Gastroesophageal sphincter (tissue), 4 donors: ENCODE measurements around the gene CHTOP. TPM values are rescaled to one million over a fixed set of nuclear protein-coding genes. Genes with fewer than 3 reads are reported as not detected.

Experiments used
- ATAC-seq: fragments of 150-250 bp; one replicate; pipeline ENCODE4 v1.9.1; 2016; ENCODE audit warnings: mild to moderate bottlenecking, moderate library complexity
- H3K27ac ChIP-seq, 4 donors: fragments of 200-600 bp; sonication (generic) in 3 of 4; 1 replicate in 3 of 4; 2 replicates in 1 of 4; pipeline ENCODE4 v1.5.1; 2016 to 2019
- H3K27me3 ChIP-seq: fragments of 200-600 bp; sonication (generic); one replicate; pipeline ENCODE4 v1.5.1; 2019
- H3K36me3 ChIP-seq, 2 donors: fragments of 200-600 bp; sonication (generic); one replicate each; pipeline ENCODE4 v1.5.1; 2019; ENCODE audit warnings: control low read depth in 1 of 2
- H3K4me1 ChIP-seq, 3 donors: fragments of 200-600 bp; sonication (generic); 1 replicate in 2 of 3; 2 replicates in 1 of 3; pipeline ENCODE4 v1.5.1; 2016 to 2019; ENCODE audit warnings: control low read depth in 2 of 3
- H3K4me3 ChIP-seq, 2 donors: fragments of 200-600 bp; sonication (generic); one replicate each; pipeline ENCODE4 v1.5.1; 2019; ENCODE audit warnings: mild to moderate bottlenecking in 1 of 2, moderate library complexity in 1 of 2
- H3K9me3 ChIP-seq, 3 donors: fragments of 200-600 bp; sonication (generic); one replicate each; pipeline ENCODE4 v1.5.1; 2017 to 2019; ENCODE audit warnings: control low read depth in 2 of 3
- CTCF ChIP-seq, 4 experiments: fragments of 200-600 bp in 2 of 4; fragments of 450-650 bp in 2 of 4; sonication (generic) in 1 of 4; IDR thresholded peaks; one replicate each; pipeline ENCODE4 v1.5.1; 2017 to 2019; ENCODE audit warnings: antibody characterized with exemption in 4 of 4, mild to moderate bottlenecking in 2 of 4, moderate library complexity in 2 of 4
- EP300 ChIP-seq: sonication (generic); formaldehyde crosslinking; IDR thresholded peaks from one replicate; pipeline ENCODE4 v1.6.1; 2017; ENCODE audit warnings: antibody characterized with exemption, mild to moderate bottlenecking
- POLR2A ChIP-seq, 2 donors: fragments of 450-650 bp; IDR thresholded peaks; one replicate each; pipeline ENCODE4 v1.6.1; 2017; ENCODE audit warnings: antibody characterized with exemption in 2 of 2, mild to moderate bottlenecking in 2 of 2, moderate library complexity in 1 of 2
- POLR2AphosphoS5 ChIP-seq: sonication (generic); formaldehyde crosslinking; IDR thresholded peaks from one replicate; pipeline ENCODE4 v1.6.1; 2017; ENCODE audit warnings: antibody characterized with exemption
- WGBS, 2 donors: methylation state at CpG; one replicate each; pipeline ENCODE4 v1.1.5; 2018; ENCODE audit warnings: low coverage in 1 of 2; 5-methylcytosine and 5-hydroxymethylcytosine counted together
- total RNA-seq, 4 donors: library from RNA; depleted of rRNA; stranded (reverse); fragments of >200 nt; gene quantifications; one replicate each; pipeline ENCODE4 v1.1.0, GENCODE V29; 2016

CHTOP gene
- total RNA-seq, 4 donors from 2014 or later = 33.7 to 57.0 (median 42.2) TPM

GRCh38 chr1:153617663-153618062 is 16.2 kb upstream of the CHTOP start:
- Histone ChIP-seq H3K36me3 (peaks cover 0 to 30% of the 10 kb centered on the region in 2 donors), H3K27ac (peak overlapping the region in 2 of 4 donors; percentile 53), H3K27me3 (no peaks in the 10 kb centered on the region), H3K4me3 (no peak overlapping the region), H3K9me3 (no peaks in the 10 kb centered on the region), H3K4me1 (peaks cover 0 to 20% (median 19%) of the 10 kb centered on the region in 3 donors)
- ATAC-seq = peak; percentile 82
- WGBS, 2 donors = no CpG with 5 or more reads among the region's 6 CpGs
- TF ChIP-seq CTCF (IDR thresholded peaks at IDR 0.05) (peak in 2 of 4 experiments; percentile 56 to 58), POLR2AphosphoS5 (no peak), POLR2A (IDR thresholded peaks at IDR 0.05) (no peak), EP300 (no peak)

- Histone ChIP-seq H3K27me3 (no peaks in the 10 kb centered on the region), H3K36me3 (peaks cover 0 to 44% of the 10 kb centered on the region in 2 donors), H3K4me3 (no peak overlapping the region), H3K4me1 (peaks cover 0 to 17% (median 15%) of the 10 kb centered on the region in 3 donors), H3K27ac (no peak overlapping the region), H3K9me3 (no peaks in the 10 kb centered on the region)
- TF ChIP-seq POLR2A (IDR thresholded peaks at IDR 0.05) (no peak), EP300 (no peak), CTCF (IDR thresholded peaks at IDR 0.05) (no peak), POLR2AphosphoS5 (no peak)
- ATAC-seq = no peak
- 98% methylated on average over 6 of the region's 6 CpGs; no CpG with 5 or more reads in 1 of the 2 donors for WGBS, 2 donors
Observed at GRCh38 chr1:153619171-153619570, 14.7 kb upstream of the CHTOP start.

GRCh38 chr1:153623101-153623500 is 10.8 kb upstream of the CHTOP start:
- TF ChIP-seq POLR2AphosphoS5 (no peak), CTCF (IDR thresholded peaks at IDR 0.05) (no peak), POLR2A (IDR thresholded peaks at IDR 0.05) (no peak)
- H3K4me3 ChIP-seq = no peak overlapping the region
- no peaks in the 10 kb centered on the region for H3K9me3 ChIP-seq
- WGBS, 2 donors = 55 to 56% methylated on average over 6 to 7 of the region's 7 CpGs
- no peak for ATAC-seq
- peaks cover 0 to 41% (median 15%) of the 10 kb centered on the region in 3 donors for H3K4me1 ChIP-seq
- H3K36me3 ChIP-seq = peaks cover 0 to 54% of the 10 kb centered on the region in 2 donors
- H3K27ac ChIP-seq = no peak overlapping the region
- H3K27me3 ChIP-seq = no peaks in the 10 kb centered on the region

- peaks cover 0 to 54% (median 15%) of the 10 kb centered on the region in 3 donors for H3K4me1 ChIP-seq
- TF ChIP-seq EP300 (no peak), CTCF (IDR thresholded peaks at IDR 0.05) (no peak), POLR2A (IDR thresholded peaks at IDR 0.05) (no peak), POLR2AphosphoS5 (no peak)
- no peaks in the 10 kb centered on the region for H3K9me3 ChIP-seq
- peak overlapping the region in 1 of 2 donors; percentile 61 for H3K4me3 ChIP-seq
- H3K36me3 ChIP-seq = peaks cover 0 to 34% of the 10 kb centered on the region in 2 donors
- H3K27ac ChIP-seq = peak overlapping the region in 2 of 4 donors; percentile 83 to 88
- no peak for ATAC-seq
- H3K27me3 ChIP-seq = no peaks in the 10 kb centered on the region
- WGBS, 2 donors = 33 to 83% methylated on average over 5 to 8 of the region's 10 CpGs
Observed at GRCh38 chr1:153624965-153625611, 8.8 kb upstream of the CHTOP start.

GRCh38 chr1:153626477-153626903 is 7.4 kb upstream of the CHTOP start:
- Histone ChIP-seq H3K27me3 (no peaks in the 10 kb centered on the region), H3K27ac (peak overlapping the region; percentile 60 to 91 (median 86)), H3K4me1 (peaks cover 0 to 55% (median 15%) of the 10 kb centered on the region in 3 donors), H3K9me3 (no peaks in the 10 kb centered on the region), H3K4me3 (peak overlapping the region; percentile 46 to 61), H3K36me3 (peaks cover 0 to 29% of the 10 kb centered on the region in 2 donors)
- WGBS, 2 donors = 14 to 67% methylated on average over 2 to 3 of the region's 3 CpGs
- ATAC-seq = no peak
- TF ChIP-seq CTCF (IDR thresholded peaks at IDR 0.05) (no peak), POLR2AphosphoS5 (no peak), EP300 (no peak), POLR2A (IDR thresholded peaks at IDR 0.05) (no peak)
